Common myeloid progenitor, CD34-positive (primary cell): ENCODE results near the gene SYNJ2.

Source experiments
- CTCF ChIA-PET: fragments of 350-600 bp; sonication (Branson Sonifier 250); formaldehyde crosslinking; loops from one replicate; lab custom pipeline; 2021; ENCODE audit warnings: antibody characterized with exemption; lab: Charles Lee
- POLR2A ChIA-PET: fragments of 350-600 bp; sonication (Branson Sonifier 250); formaldehyde crosslinking; loops from one replicate; lab custom pipeline; 2021; ENCODE audit warnings: antibody characterized with exemption; lab: Charles Lee
- DNase-seq, 3 donors: peaks; one replicate each; pipeline versions ENCODE4 v3.0.0 to v3.0.0-alpha.2; 2013
- H3K27ac ChIP-seq, 2 experiments: 1 replicate in 1 of 2; 2 replicates in 1 of 2; pipeline ENCODE4 v1.7.0; 2013; ENCODE audit warnings: inconsistent platforms in 2 of 2, low read length in 2 of 2, mild to moderate bottlenecking in 2 of 2, low read depth in 1 of 2, moderate library complexity in 1 of 2; ENCODE audit not compliant: severe bottlenecking in 2 of 2, insufficient read depth in 1 of 2, poor library complexity in 1 of 2
- H3K27me3 ChIP-seq, 5 experiments: replicated peaks in 2 of 5; 1 replicate in 3 of 5; 2 replicates in 2 of 5; pipeline versions ENCODE4 v1.6.1 to v1.7.0; 2013; ENCODE audit warnings: low read length in 4 of 5, mild to moderate bottlenecking in 2 of 5, moderate library complexity in 2 of 5, inconsistent platforms in 1 of 5; ENCODE audit not compliant: insufficient read depth in 5 of 5, control insufficient read depth in 4 of 5
- H3K36me3 ChIP-seq, 4 experiments: 1 replicate in 2 of 4; 2 replicates in 2 of 4; pipeline versions ENCODE4 v1.6.1 to v1.7.0; 2013; ENCODE audit warnings: low read length in 3 of 4, control low read depth in 1 of 4, mild to moderate bottlenecking in 1 of 4; ENCODE audit not compliant: control insufficient read depth in 4 of 4, insufficient read depth in 4 of 4
- H3K4me1 ChIP-seq, 4 experiments: 1 replicate in 3 of 4; 2 replicates in 1 of 4; pipeline versions ENCODE4 v1.6.1 to v1.7.1; 2013; ENCODE audit warnings: low read length in 3 of 4, mild to moderate bottlenecking in 3 of 4, control low read depth in 1 of 4, inconsistent platforms in 1 of 4, moderate library complexity in 1 of 4; ENCODE audit not compliant: control insufficient read depth in 4 of 4, insufficient read depth in 4 of 4; ENCODE audit errors: control extremely low read depth in 1 of 4
- H3K4me3 ChIP-seq, 7 experiments: 1 replicate in 4 of 7; 2 replicates in 3 of 7; pipeline versions ENCODE4 v1.5.1 to v1.7.0; 2013; ENCODE audit warnings: mild to moderate bottlenecking in 7 of 7, low read length in 6 of 7, moderate library complexity in 6 of 7, inconsistent platforms in 2 of 7, low read depth in 2 of 7, control low read depth in 1 of 7; ENCODE audit not compliant: insufficient read depth in 4 of 7, control insufficient read depth in 1 of 7; ENCODE audit errors: extremely low read depth in 1 of 7
- H3K9me3 ChIP-seq, 5 experiments: 1 replicate in 4 of 5; 2 replicates in 1 of 5; pipeline versions ENCODE4 v1.6.1 to v1.7.1; 2013; ENCODE audit warnings: low read length in 4 of 5, mild to moderate bottlenecking in 2 of 5, inconsistent platforms in 1 of 5, low read depth in 1 of 5, moderate library complexity in 1 of 5; ENCODE audit not compliant: control insufficient read depth in 4 of 5, insufficient read depth in 2 of 5; ENCODE audit errors: control extremely low read depth in 1 of 5
- WGBS: methylation state at CpG from one replicate; pipeline ENCODE4 v1.1.5; 2013; ENCODE audit not compliant: insufficient coverage; 5-methylcytosine and 5-hydroxymethylcytosine counted together

SYNJ2 gene

DNA sequence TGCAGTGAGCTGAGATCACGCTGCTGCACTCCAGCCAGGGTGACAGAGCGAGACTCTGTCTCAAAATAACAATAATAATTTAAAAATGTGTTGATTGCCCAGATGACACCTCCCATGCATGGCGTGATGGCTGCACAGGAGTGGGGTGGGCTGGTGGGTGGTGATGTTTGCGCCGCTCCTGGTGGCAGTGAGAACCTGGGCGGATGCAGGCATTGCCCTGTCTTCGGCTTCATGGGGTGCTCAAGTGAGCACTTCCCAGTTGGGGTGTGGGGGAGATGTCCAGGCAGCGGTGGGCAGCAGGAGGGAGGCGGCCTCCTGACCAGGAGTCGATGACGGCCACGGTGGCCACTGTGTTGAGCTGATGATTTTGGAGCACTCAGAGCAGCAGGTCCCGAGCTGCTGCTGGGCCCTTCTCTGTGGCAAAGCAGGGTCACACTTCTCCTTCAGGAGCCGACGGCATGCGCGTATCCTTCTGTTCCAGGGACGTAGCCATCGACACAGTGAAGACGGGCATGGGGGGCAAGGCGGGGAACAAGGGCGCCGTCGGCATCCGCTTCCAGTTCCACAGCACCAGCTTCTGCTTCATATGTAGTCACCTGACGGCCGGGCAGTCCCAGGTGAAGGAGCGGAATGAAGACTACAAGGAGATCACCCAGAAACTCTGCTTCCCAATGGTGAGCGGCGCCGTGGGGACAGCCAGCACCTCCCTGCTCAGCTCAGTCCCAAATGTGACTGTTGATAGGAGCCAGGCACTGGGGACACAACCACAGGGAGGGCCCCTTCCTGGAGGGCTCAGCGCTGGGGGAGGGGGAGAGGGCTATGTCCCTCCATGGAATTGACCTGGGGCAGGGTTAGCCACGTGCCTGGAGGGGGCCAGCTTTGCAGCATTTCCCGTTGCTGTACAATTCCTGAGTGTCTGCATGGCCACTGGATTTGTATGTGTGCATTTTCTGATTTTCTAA lies 89.7 kb downstream of the SYNJ2 start:
- Histone ChIP-seq H3K27ac (no peak overlapping the region), H3K4me1 (peaks cover 4 to 38% (median 32%) of the 10 kb centered on the region in 4 experiments), H3K27me3 (no peaks in the 10 kb centered on the region), H3K4me3 (no peak overlapping the region), H3K9me3 (no peaks in the 10 kb centered on the region), H3K36me3 (peaks cover 4 to 28% (median 25%) of the 10 kb centered on the region in 4 experiments)
- WGBS = 99% methylated on average over 26 of the region's 34 CpGs
- no peak for DNase-seq
- POLR2A ChIA-PET = no interaction called here
- CTCF ChIA-PET = interaction anchor here (0.6 to 8.2 kb wide), 23 partner anchors 8 to 424 kb away, joined by 3 to 105 read pairs (median 5); partner anchors contain the start of gene SYNJ2

GRCh38 chr6:158072083-158072721 lies 90.5 kb downstream of the SYNJ2 start:
- 19% methylated on average over 12 of the region's 16 CpGs for WGBS
- Histone ChIP-seq H3K36me3 (peaks cover 2 to 28% (median 21%) of the 10 kb centered on the region in 4 experiments), H3K4me3 (no peak overlapping the region)

DNA sequence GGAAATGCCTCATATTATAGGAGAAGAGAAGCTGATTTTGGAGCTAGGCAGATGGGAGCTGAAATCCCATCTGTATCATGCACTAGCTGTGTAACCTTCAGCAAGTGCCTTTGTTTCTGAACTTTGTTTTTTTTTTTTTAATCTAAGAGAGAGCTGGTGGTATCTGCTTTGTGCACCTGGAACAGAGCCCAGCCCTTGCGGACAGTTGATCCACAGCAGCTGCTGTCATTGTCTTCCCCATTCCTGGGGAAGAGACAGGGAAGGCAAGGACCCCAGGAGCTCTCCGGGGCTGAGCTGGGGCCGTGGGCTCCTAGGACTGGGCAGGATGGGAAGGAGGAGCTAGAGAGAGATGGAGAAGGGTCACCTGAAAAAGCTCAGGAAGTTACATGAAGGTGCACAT lies 92.1 kb downstream of the SYNJ2 start:
- no peaks in the 10 kb centered on the region for H3K9me3 ChIP-seq
- DNase-seq = no peak
- H3K4me3 ChIP-seq = no peak overlapping the region
- 100% methylated on average over 1 of the region's 3 CpGs for WGBS
- no peaks in the 10 kb centered on the region for H3K27me3 ChIP-seq
- H3K4me1 ChIP-seq = peaks cover 4 to 27% (median 21%) of the 10 kb centered on the region in 4 experiments
- no peak overlapping the region for H3K27ac ChIP-seq
- ChIA-PET CTCF (interaction anchor here (0.6 to 8.2 kb wide), 14 partner anchors 9 to 458 kb away, joined by 3 to 105 read pairs (median 20); no protein-coding TSS in a partner anchor), POLR2A (no interaction called here)
- peaks cover 6 to 39% (median 26%) of the 10 kb centered on the region in 4 experiments for H3K36me3 ChIP-seq

More at GRCh38 chr6:158072083-158072721, 90.5 kb downstream of the SYNJ2 start:
- peaks cover 4 to 38% (median 32%) of the 10 kb centered on the region in 4 experiments for H3K4me1 ChIP-seq
- CTCF ChIA-PET = interaction anchor here (0.6 to 8.2 kb wide), 25 partner anchors 8 to 425 kb away, joined by 3 to 105 read pairs (median 5); partner anchors contain the start of gene SYNJ2
- H3K9me3 ChIP-seq = no peaks in the 10 kb centered on the region
- H3K27me3 ChIP-seq = no peaks in the 10 kb centered on the region
- peak; percentile 58 to 64 (median 63) for DNase-seq
- POLR2A ChIA-PET = interaction anchor here (0.6 kb wide), 1 partner anchor 33 kb away, joined by 3 read pairs; no protein-coding TSS in a partner anchor
- no peak overlapping the region for H3K27ac ChIP-seq

GRCh38 chr6:158076548-158076947 lies 94.9 kb downstream of the SYNJ2 start:
- POLR2A ChIA-PET = no interaction called here
- WGBS = 98% methylated on average over 13 of the region's 18 CpGs
- no peak overlapping the region for H3K27ac ChIP-seq
- CTCF ChIA-PET = interaction anchor here (0.6 to 3.7 kb wide), 6 partner anchors 10 to 1103 kb away, joined by 3 to 18 read pairs (median 3); no protein-coding TSS in a partner anchor
- H3K36me3 ChIP-seq = peaks cover 7 to 42% (median 19%) of the 10 kb centered on the region in 4 experiments
- no peak for DNase-seq
- peaks cover 0 to 9% (median 7%) of the 10 kb centered on the region in 4 experiments for H3K4me1 ChIP-seq
- H3K27me3 ChIP-seq = no peaks in the 10 kb centered on the region
- H3K9me3 ChIP-seq = no peaks in the 10 kb centered on the region
- H3K4me3 ChIP-seq = no peak overlapping the region

DNA sequence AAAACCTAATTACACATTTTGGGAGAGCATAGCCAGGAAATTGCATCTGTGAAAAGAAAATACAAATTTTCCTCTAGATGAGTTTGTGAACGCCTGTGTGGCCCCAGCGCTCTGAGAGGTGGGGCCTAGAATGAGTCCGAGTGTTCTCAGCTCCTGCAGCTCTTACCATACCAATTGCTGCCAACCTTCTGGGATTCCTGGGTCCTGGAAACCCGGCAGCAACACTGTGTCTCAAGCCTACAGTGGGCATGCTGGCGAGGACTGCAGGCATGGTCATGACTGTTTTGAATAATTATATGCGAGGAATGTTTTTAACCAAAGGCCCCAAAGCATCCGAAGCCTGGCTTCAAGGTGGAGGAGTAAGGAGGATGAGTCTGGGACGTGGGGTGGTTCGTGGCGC lies 96.0 kb downstream of the SYNJ2 start:
- no peak overlapping the region for H3K27ac ChIP-seq
- no peaks in the 10 kb centered on the region for H3K27me3 ChIP-seq
- H3K4me3 ChIP-seq = no peak overlapping the region
- 96% methylated on average over 10 of the region's 10 CpGs for WGBS
- H3K4me1 ChIP-seq = no peaks in the 10 kb centered on the region
- CTCF ChIA-PET = interaction anchor here (0.6 to 3.7 kb wide), 2 partner anchors 9 to 744 kb away, joined by 3 to 18 read pairs; no protein-coding TSS in a partner anchor
- POLR2A ChIA-PET = no interaction called here
- H3K9me3 ChIP-seq = no peaks in the 10 kb centered on the region
- peaks cover 7 to 43% (median 20%) of the 10 kb centered on the region in 4 experiments for H3K36me3 ChIP-seq
- no peak for DNase-seq

DNA sequence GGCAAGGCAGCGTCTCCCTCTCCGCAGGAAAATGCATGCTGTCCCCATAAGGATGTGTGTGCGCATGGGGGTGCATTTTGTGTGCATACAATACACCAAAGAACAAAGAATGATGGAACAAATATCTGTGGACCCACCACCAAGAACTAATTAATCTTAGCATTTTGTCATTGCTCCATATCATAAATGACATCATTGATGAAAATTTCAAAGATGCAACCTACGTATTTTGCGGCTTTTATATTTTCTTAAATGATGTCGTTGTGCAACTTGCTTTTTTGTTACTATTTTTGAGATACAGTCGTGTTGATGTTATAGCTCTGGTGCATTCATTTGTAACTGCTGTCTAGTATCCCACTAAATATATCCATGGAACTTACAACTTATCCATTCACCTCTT lies 96.7 kb downstream of the SYNJ2 start:
- Histone ChIP-seq H3K36me3 (peaks cover 7 to 48% (median 21%) of the 10 kb centered on the region in 4 experiments), H3K27me3 (no peaks in the 10 kb centered on the region), H3K27ac (no peak overlapping the region), H3K4me1 (no peaks in the 10 kb centered on the region), H3K9me3 (no peaks in the 10 kb centered on the region), H3K4me3 (no peak overlapping the region)
- 100% methylated on average over 1 of the region's 7 CpGs for WGBS
- no peak for DNase-seq
- CTCF ChIA-PET = interaction anchor here (3.7 kb wide), 1 partner anchor 8 kb away, joined by 18 read pairs; no protein-coding TSS in a partner anchor
- POLR2A ChIA-PET = interaction anchor here (0.7 kb wide), 1 partner anchor 52 kb away, joined by 4 read pairs; no protein-coding TSS in a partner anchor
